K562 (cell line): ENCODE data around the gene FAM131C. TPM values are rescaled to one million over a fixed set of nuclear protein-coding genes. Genes with fewer than 3 reads are reported as not detected.
A peak's percentile ranks its signal among the peaks of the same experiment; 100 is the strongest.

Source experiments
- BRD4 ChIP-seq: fragments of 200-600 bp; sonication (generic); IDR thresholded peaks from 2 replicates; pipeline ENCODE4 v1.6.1; 2017; ENCODE audit warnings: inconsistent platforms
- DDX20 ChIP-seq: fragments of 450-650 bp; IDR thresholded peaks from 2 replicates; pipeline ENCODE4 v1.6.1; 2016; ENCODE audit warnings: missing genetic modification characterization, low read depth, mild to moderate bottlenecking, missing compliant biosample characterization, moderate library complexity
- DNMT1 ChIP-seq: fragments of 450-650 bp; IDR thresholded peaks from 2 replicates; pipeline ENCODE4 v1.6.1; 2016; ENCODE audit warnings: antibody characterized with exemption, mild to moderate bottlenecking
- ESRRB ChIP-seq: fragments of 250-450 bp; sonication (Bioruptor Pico); IDR thresholded peaks from 2 replicates; pipeline ENCODE4 v1.5.0; 2020; ENCODE audit warnings: mild to moderate bottlenecking, moderate library complexity, borderline replicate concordance
- GATAD2B ChIP-seq: fragments of 450-650 bp; IDR thresholded peaks from 2 replicates; pipeline ENCODE4 v1.6.1; 2017; ENCODE audit warnings: mild to moderate bottlenecking, borderline replicate concordance
- HIVEP1 ChIP-seq: fragments of 250-450 bp; sonication (Bioruptor Pico); IDR thresholded peaks from 2 replicates; pipeline ENCODE4 v1.4.0; 2020; ENCODE audit warnings: mild to moderate bottlenecking
- MAZ ChIP-seq, 2 experiments: fragments of 450-650 bp in 1 of 2; sonication (generic) in 1 of 2; formaldehyde crosslinking; IDR thresholded peaks in 1 of 2; conservative IDR thresholded peaks in 1 of 2; 2 replicates each; pipeline versions ENCODE4 v1.4.0 to v1.5.0; 2020; ENCODE audit warnings: mild to moderate bottlenecking in 1 of 2, missing genetic modification reagents in 1 of 2
- MTA3 ChIP-seq: fragments of 450-650 bp; formaldehyde crosslinking; IDR thresholded peaks from 2 replicates; pipeline ENCODE4 v1.6.1; 2017; ENCODE audit warnings: mild to moderate bottlenecking, borderline replicate concordance
- NCOA2 ChIP-seq, 2 experiments: fragments of 450-650 bp; IDR thresholded peaks; 2 replicates each; pipeline ENCODE4 v1.6.1; 2018; ENCODE audit warnings: mild to moderate bottlenecking in 2 of 2, moderate library complexity in 1 of 2; ENCODE audit not compliant: partially characterized antibody in 2 of 2
- RBFOX2 ChIP-seq: fragments of 200-400 bp; formaldehyde crosslinking; IDR thresholded peaks from 2 replicates; pipeline ENCODE4 v1.6.1; 2017; ENCODE audit warnings: low read depth, mild to moderate bottlenecking, low read length, moderate library complexity
- STAG1 ChIP-seq: sonication (generic); formaldehyde crosslinking; IDR thresholded peaks from 2 replicates; pipeline ENCODE4 v1.5.0; 2020; ENCODE audit warnings: missing genetic modification reagents, borderline replicate concordance
- STAT5A ChIP-seq: IDR thresholded peaks from 2 replicates; pipeline ENCODE4 v1.6.1; 2012; ENCODE audit warnings: low read length, inconsistent platforms, borderline replicate concordance
- ZNF124 ChIP-seq: sonication (generic); formaldehyde crosslinking; IDR thresholded peaks from 2 replicates; pipeline ENCODE4 v1.8.1; 2022; ENCODE audit warnings: missing genetic modification reagents
- ZNF140 ChIP-seq: fragments of 250-450 bp; sonication (Bioruptor Pico); IDR thresholded peaks from 2 replicates; pipeline ENCODE4 v1.8.0; 2021; ENCODE audit warnings: moderate library complexity, mild to moderate bottlenecking, inconsistent platforms
- ZNF175 ChIP-seq: fragments of 200-800 bp; sonication (Bioruptor generic); IDR thresholded peaks from 2 replicates; pipeline ENCODE4 v1.6.1; 2016; ENCODE audit warnings: low read depth, mild to moderate bottlenecking, missing genetic modification characterization, missing compliant biosample characterization
- polyA plus RNA-seq, 8 experiments: library from polyadenylated mRNA; depleted of rRNA in 4 of 8; stranded (reverse) in 5 of 8; unstranded in 3 of 8; fragments of >200 nt; fragmentation: Nextera tagmentation in 2 of 8; fragmentation: Illumina TruSeq in 1 of 8; extraction: Ambion mirVana in 2 of 8; extraction: Trizol in 1 of 8; gene quantifications; 2 replicates each; pipeline versions ENCODE4 v1.2.1 to v1.2.3, GENCODE V29; 2011 to 2014; ENCODE audit warnings: inconsistent platforms in 1 of 8, missing spikeins in 1 of 8
- total RNA-seq, 7 experiments: library from RNA; depleted of rRNA in 6 of 7; stranded (reverse); fragments of >200 nt in 6 of 7; fragmentation: Illumina TruSeq in 2 of 7; extraction: Trizol in 2 of 7; gene quantifications; 2 replicates each; pipeline versions ENCODE4 v1.2.1 to v1.2.3, GENCODE V29; 2011 to 2021; ENCODE audit warnings: low replicate concordance in 1 of 7
- TF ChIP-seq, protein P1 (sequence below): fragments of 200-800 bp; sonication (Bioruptor generic); IDR thresholded peaks from 2 replicates; pipeline ENCODE4 v1.6.1; 2016; ENCODE audit warnings: missing genetic modification characterization, missing compliant biosample characterization
- TF ChIP-seq, protein P2 (sequence below): fragments of 250-450 bp; sonication (Bioruptor Pico); IDR thresholded peaks from 2 replicates; pipeline ENCODE4 v1.9.0; 2021; ENCODE audit warnings: mild to moderate bottlenecking, inconsistent platforms
- TF ChIP-seq, protein P3 (sequence below): fragments of 450-650 bp; IDR thresholded peaks from 2 replicates; pipeline ENCODE4 v1.7.0; 2016; ENCODE audit warnings: borderline replicate concordance
- TF ChIP-seq, protein P4 (sequence below): sonication (generic); formaldehyde crosslinking; IDR thresholded peaks from 2 replicates; pipeline ENCODE4 v1.8.0; 2022; ENCODE audit warnings: missing genetic modification reagents, mild to moderate bottlenecking, borderline replicate concordance

FAM131C gene
- total and polyA plus RNA-seq, 9 of the 15 experiments (the other 6 are each of a cell fraction or from before 2014, with no cell fraction given): 0.10 to 0.29 (median 0.16) TPM; not detected in 6

DNA sequence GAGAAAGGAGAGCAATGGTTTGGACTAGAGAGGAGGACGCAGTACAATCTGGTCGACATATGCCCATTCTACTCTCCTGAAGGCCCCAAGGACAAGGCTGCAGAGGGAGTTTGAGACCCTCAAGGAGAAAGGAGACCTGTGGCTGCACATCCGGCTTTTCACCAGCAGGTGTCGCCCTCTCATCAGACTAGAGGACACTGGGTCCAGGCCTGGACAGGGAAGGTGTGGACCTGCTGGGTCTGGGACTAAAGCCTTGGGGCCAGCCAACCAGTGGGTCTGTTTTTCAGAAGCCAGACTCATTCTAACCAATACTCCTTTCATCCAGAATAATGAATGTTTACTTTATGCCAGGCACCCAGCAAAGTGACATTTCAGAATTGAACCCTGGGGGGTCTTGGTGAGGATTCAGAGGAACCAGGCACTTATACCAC is 64.4 kb downstream of the FAM131C start (continued):
- TF ChIP-seq, protein P1, sequence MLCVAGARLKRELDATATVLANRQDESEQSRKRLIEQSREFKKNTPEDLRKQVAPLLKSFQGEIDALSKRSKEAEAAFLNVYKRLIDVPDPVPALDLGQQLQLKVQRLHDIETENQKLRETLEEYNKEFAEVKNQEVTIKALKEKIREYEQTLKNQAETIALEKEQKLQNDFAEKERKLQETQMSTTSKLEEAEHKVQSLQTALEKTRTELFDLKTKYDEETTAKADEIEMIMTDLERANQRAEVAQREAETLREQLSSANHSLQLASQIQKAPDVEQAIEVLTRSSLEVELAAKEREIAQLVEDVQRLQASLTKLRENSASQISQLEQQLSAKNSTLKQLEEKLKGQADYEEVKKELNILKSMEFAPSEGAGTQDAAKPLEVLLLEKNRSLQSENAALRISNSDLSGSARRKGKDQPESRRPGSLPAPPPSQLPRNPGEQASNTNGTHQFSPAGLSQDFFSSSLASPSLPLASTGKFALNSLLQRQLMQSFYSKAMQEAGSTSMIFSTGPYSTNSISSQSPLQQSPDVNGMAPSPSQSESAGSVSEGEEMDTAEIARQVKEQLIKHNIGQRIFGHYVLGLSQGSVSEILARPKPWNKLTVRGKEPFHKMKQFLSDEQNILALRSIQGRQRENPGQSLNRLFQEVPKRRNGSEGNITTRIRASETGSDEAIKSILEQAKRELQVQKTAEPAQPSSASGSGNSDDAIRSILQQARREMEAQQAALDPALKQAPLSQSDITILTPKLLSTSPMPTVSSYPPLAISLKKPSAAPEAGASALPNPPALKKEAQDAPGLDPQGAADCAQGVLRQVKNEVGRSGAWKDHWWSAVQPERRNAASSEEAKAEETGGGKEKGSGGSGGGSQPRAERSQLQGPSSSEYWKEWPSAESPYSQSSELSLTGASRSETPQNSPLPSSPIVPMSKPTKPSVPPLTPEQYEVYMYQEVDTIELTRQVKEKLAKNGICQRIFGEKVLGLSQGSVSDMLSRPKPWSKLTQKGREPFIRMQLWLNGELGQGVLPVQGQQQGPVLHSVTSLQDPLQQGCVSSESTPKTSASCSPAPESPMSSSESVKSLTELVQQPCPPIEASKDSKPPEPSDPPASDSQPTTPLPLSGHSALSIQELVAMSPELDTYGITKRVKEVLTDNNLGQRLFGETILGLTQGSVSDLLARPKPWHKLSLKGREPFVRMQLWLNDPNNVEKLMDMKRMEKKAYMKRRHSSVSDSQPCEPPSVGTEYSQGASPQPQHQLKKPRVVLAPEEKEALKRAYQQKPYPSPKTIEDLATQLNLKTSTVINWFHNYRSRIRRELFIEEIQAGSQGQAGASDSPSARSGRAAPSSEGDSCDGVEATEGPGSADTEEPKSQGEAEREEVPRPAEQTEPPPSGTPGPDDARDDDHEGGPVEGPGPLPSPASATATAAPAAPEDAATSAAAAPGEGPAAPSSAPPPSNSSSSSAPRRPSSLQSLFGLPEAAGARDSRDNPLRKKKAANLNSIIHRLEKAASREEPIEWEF (CRISPR knock-in tag): no peak
- TF ChIP-seq ZNF140 (CRISPR knock-in tag) (no peak), MTA3 (0 out of 2 replicates have a peak, but pooled peaks have one; percentile 26), DNMT1 (no peak), MAZ (CRISPR knock-in tag; conservative IDR thresholded peaks at IDR 0.05 in 1 of 2, IDR thresholded peaks at IDR 0.05 in 1 of 2) (peak in 1 of 2 experiments; percentile 71; a peak in 2 of 4 replicates), NCOA2 (IDR thresholded peaks at IDR 0.05; ENCODE audit: partially characterized antibody in 2 of 2) (no peak), DDX20 (no peak), ZNF124 (CRISPR knock-in tag) (no peak), BRD4 (no peak), HIVEP1 (CRISPR knock-in tag) (no peak), STAT5A (no peak), ZNF175 (CRISPR knock-in tag) (no peak), ESRRB (CRISPR knock-in tag) (no peak), GATAD2B (no peak), RBFOX2 (no peak), STAG1 (CRISPR knock-in tag) (peak; percentile 88; the same call in 1 of the 2 replicates)
- TF ChIP-seq, protein P2, sequence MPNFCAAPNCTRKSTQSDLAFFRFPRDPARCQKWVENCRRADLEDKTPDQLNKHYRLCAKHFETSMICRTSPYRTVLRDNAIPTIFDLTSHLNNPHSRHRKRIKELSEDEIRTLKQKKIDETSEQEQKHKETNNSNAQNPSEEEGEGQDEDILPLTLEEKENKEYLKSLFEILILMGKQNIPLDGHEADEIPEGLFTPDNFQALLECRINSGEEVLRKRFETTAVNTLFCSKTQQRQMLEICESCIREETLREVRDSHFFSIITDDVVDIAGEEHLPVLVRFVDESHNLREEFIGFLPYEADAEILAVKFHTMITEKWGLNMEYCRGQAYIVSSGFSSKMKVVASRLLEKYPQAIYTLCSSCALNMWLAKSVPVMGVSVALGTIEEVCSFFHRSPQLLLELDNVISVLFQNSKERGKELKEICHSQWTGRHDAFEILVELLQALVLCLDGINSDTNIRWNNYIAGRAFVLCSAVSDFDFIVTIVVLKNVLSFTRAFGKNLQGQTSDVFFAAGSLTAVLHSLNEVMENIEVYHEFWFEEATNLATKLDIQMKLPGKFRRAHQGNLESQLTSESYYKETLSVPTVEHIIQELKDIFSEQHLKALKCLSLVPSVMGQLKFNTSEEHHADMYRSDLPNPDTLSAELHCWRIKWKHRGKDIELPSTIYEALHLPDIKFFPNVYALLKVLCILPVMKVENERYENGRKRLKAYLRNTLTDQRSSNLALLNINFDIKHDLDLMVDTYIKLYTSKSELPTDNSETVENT (CRISPR knock-in tag): no peak
- TF ChIP-seq, protein P3, sequence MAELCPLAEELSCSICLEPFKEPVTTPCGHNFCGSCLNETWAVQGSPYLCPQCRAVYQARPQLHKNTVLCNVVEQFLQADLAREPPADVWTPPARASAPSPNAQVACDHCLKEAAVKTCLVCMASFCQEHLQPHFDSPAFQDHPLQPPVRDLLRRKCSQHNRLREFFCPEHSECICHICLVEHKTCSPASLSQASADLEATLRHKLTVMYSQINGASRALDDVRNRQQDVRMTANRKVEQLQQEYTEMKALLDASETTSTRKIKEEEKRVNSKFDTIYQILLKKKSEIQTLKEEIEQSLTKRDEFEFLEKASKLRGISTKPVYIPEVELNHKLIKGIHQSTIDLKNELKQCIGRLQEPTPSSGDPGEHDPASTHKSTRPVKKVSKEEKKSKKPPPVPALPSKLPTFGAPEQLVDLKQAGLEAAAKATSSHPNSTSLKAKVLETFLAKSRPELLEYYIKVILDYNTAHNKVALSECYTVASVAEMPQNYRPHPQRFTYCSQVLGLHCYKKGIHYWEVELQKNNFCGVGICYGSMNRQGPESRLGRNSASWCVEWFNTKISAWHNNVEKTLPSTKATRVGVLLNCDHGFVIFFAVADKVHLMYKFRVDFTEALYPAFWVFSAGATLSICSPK: no peak
- TF ChIP-seq, protein P4, sequence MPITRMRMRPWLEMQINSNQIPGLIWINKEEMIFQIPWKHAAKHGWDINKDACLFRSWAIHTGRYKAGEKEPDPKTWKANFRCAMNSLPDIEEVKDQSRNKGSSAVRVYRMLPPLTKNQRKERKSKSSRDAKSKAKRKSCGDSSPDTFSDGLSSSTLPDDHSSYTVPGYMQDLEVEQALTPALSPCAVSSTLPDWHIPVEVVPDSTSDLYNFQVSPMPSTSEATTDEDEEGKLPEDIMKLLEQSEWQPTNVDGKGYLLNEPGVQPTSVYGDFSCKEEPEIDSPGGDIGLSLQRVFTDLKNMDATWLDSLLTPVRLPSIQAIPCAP (CRISPR knock-in tag): no peak
